Ammon's horn (tissue), 1 donor: Measurements from ENCODE around the gene PNPT1.
"Not testable (repeated sequence)": the region's sequence is repeated elsewhere in the genome, so short reads cannot be mapped to it uniquely, and the experiment has no call there.

Experiments
- DNase-seq: peaks from one replicate; pipeline ENCODE4 v3.0.0-alpha.2; 2016; ENCODE audit warnings: low spot score

Gene PNPT1

GRCh38 chr2:55693181-55694125 lies at the start of gene PNPT1:
Gene PNPT1 (minus strand): TSS chr2:55693844. CDS start chr2:55693823, 21 bp downstream.
- peak; percentile 97 for DNase-seq

GRCh38 chr2:55742996-55743395 lies 49.4 kb upstream of the PNPT1 start:
- no peak for DNase-seq

- DNase-seq = not testable (repeated sequence)
These were observed 42.4 kb upstream of the PNPT1 start for GRCh38 chr2:55736019-55736536.

GRCh38 chr2:55734726-55735125 lies 41.1 kb upstream of the PNPT1 start:
- no peak for DNase-seq

GRCh38 chr2:55733335-55733734 lies 39.7 kb upstream of the PNPT1 start:
- DNase-seq = no peak

GRCh38 chr2:55732854-55733253 lies 39.2 kb upstream of the PNPT1 start:
- no peak for DNase-seq

- DNase-seq = no peak
These were observed 35.6 kb upstream of the PNPT1 start for GRCh38 chr2:55729136-55729685.

- DNase-seq = no peak
These were observed 28.1 kb upstream of the PNPT1 start for GRCh38 chr2:55721596-55722215.

GRCh38 chr2:55720417-55720816 lies 26.8 kb upstream of the PNPT1 start:
- no peak for DNase-seq

GRCh38 chr2:55719852-55720251 lies 26.2 kb upstream of the PNPT1 start:
- DNase-seq = no peak

- DNase-seq = peak; percentile 72
These were observed 24.7 kb upstream of the PNPT1 start for GRCh38 chr2:55718165-55719008.

GRCh38 chr2:55715626-55716025 lies 22.0 kb upstream of the PNPT1 start:
- no peak for DNase-seq

GRCh38 chr2:55715178-55715577 lies 21.5 kb upstream of the PNPT1 start:
- DNase-seq = not testable (repeated sequence)

GRCh38 chr2:55712477-55713060 lies 18.9 kb upstream of the PNPT1 start:
- no peak for DNase-seq

- DNase-seq = no peak
These were observed 16.4 kb upstream of the PNPT1 start for GRCh38 chr2:55710025-55710424.

GRCh38 chr2:55707751-55708150 lies 14.1 kb upstream of the PNPT1 start:
- DNase-seq = peak; percentile 85

- DNase-seq = not testable (repeated sequence)
These were observed 12.6 kb upstream of the PNPT1 start for GRCh38 chr2:55706258-55706657.

GRCh38 chr2:55705027-55705653 lies 11.5 kb upstream of the PNPT1 start:
- no peak for DNase-seq

GRCh38 chr2:55703350-55703749 lies 9.7 kb upstream of the PNPT1 start:
- DNase-seq = no peak

GRCh38 chr2:55692740-55693139 lies 904 bp downstream of the PNPT1 start:
- not testable (repeated sequence) for DNase-seq

GRCh38 chr2:55672630-55673029 lies 21.0 kb downstream of the PNPT1 start:
- DNase-seq = no peak
